Right lobe of liver (tissue), 4 donors: Measurements from ENCODE around the gene MTMR2.

Experiments used
- CTCF ChIP-seq, 4 donors: fragments of 200-600 bp in 3 of 4; fragments of 450-650 bp in 1 of 4; IDR thresholded peaks; one replicate each; pipeline versions ENCODE4 v1.5.1 to v1.8.0; 2016 to 2022; ENCODE audit warnings: antibody characterized with exemption in 4 of 4, mild to moderate bottlenecking in 2 of 4
- POLR2A ChIP-seq: fragments of 450-650 bp; IDR thresholded peaks from one replicate; pipeline ENCODE4 v1.6.1; 2017; ENCODE audit warnings: antibody characterized with exemption, mild to moderate bottlenecking
- donor health status: DM: no; HTN: no; CAD: no.
- donor health status: DM: no; HTN: no; CAD: no.
- donor health status: DM: no; HTN: yes; CAD: no.

GRCh38 chr11:95800438-95800837, 123.5 kb downstream of the MTMR2 start:
- TF ChIP-seq POLR2A (no peak), CTCF (IDR thresholded peaks at IDR 0.05) (no peak)
